HL-60 (cell line): ENCODE measurements around the gene TBC1D1.

ENCODE experiments used
- POLR2AphosphoS5 ChIP-seq: IDR thresholded peaks from 2 replicates; pipeline ENCODE4 v1.6.1; 2012; ENCODE audit warnings: low read depth
- TF ChIP-seq, protein P1 (sequence below): IDR thresholded peaks from one replicate; pipeline ENCODE4 v1.5.1; 2011; ENCODE audit warnings: low read length, control low read depth, inconsistent platforms; ENCODE audit not compliant: insufficient read depth
- TF ChIP-seq, protein P2 (sequence below): IDR thresholded peaks from 2 replicates; pipeline ENCODE4 v1.6.1; 2012; ENCODE audit warnings: low read depth; ENCODE audit not compliant: insufficient replicate concordance

DNA sequence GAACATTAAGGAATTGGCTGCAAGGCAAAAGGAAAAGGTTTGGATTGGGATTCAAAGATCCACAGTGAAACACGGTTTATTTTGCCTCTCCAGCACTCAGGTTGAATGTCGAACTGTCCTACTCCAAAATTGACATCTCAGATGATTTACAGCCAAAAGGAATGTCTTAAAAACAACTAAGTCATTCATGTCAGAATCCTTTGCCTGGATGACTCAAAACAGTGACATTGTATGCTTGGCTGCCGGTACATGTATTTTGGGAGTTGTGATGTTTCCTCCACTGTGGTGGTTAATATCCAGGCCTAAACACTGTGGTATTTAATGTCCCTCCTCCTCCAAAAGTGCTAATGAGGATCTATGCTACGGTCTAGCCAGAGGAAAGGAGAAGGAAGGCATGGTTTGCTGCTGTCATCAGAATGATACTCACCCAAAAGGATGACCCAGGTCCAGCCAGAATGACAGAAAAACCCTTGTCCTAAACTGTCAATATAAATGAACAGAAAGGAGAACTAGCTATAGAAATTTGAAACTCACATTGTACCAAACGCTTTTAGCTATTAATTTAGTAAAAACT, 43.5 kb upstream of the TBC1D1 start:
- TF ChIP-seq, protein P1, sequence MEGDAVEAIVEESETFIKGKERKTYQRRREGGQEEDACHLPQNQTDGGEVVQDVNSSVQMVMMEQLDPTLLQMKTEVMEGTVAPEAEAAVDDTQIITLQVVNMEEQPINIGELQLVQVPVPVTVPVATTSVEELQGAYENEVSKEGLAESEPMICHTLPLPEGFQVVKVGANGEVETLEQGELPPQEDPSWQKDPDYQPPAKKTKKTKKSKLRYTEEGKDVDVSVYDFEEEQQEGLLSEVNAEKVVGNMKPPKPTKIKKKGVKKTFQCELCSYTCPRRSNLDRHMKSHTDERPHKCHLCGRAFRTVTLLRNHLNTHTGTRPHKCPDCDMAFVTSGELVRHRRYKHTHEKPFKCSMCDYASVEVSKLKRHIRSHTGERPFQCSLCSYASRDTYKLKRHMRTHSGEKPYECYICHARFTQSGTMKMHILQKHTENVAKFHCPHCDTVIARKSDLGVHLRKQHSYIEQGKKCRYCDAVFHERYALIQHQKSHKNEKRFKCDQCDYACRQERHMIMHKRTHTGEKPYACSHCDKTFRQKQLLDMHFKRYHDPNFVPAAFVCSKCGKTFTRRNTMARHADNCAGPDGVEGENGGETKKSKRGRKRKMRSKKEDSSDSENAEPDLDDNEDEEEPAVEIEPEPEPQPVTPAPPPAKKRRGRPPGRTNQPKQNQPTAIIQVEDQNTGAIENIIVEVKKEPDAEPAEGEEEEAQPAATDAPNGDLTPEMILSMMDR: no peak
- TF ChIP-seq, protein P2, sequence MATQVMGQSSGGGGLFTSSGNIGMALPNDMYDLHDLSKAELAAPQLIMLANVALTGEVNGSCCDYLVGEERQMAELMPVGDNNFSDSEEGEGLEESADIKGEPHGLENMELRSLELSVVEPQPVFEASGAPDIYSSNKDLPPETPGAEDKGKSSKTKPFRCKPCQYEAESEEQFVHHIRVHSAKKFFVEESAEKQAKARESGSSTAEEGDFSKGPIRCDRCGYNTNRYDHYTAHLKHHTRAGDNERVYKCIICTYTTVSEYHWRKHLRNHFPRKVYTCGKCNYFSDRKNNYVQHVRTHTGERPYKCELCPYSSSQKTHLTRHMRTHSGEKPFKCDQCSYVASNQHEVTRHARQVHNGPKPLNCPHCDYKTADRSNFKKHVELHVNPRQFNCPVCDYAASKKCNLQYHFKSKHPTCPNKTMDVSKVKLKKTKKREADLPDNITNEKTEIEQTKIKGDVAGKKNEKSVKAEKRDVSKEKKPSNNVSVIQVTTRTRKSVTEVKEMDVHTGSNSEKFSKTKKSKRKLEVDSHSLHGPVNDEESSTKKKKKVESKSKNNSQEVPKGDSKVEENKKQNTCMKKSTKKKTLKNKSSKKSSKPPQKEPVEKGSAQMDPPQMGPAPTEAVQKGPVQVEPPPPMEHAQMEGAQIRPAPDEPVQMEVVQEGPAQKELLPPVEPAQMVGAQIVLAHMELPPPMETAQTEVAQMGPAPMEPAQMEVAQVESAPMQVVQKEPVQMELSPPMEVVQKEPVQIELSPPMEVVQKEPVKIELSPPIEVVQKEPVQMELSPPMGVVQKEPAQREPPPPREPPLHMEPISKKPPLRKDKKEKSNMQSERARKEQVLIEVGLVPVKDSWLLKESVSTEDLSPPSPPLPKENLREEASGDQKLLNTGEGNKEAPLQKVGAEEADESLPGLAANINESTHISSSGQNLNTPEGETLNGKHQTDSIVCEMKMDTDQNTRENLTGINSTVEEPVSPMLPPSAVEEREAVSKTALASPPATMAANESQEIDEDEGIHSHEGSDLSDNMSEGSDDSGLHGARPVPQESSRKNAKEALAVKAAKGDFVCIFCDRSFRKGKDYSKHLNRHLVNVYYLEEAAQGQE: no peak
- no peak for TF ChIP-seq POLR2AphosphoS5
